Liver (tissue), 9 donors: ENCODE results near the gene ARSJ. TPM values are rescaled to one million over a fixed set of nuclear protein-coding genes. Genes with fewer than 3 reads are reported as not detected.

Experiments
- DNase-seq: peaks from one replicate; pipeline ENCODE4 v3.0.0-alpha.2; 2017; ENCODE audit warnings: low spot score
- H3K27ac ChIP-seq, 2 donors: one replicate each; pipeline ENCODE4 v1.7.0; 2013; ENCODE audit warnings: inconsistent platforms in 2 of 2, low read length in 2 of 2, control low read depth in 1 of 2, low read depth in 1 of 2, mild to moderate bottlenecking in 1 of 2
- H3K27me3 ChIP-seq, 4 donors: one replicate each; pipeline versions ENCODE4 v1.6.1 to v1.7.0; 2013; ENCODE audit warnings: low read length in 3 of 4, inconsistent platforms in 1 of 4, mild to moderate bottlenecking in 1 of 4, moderate library complexity in 1 of 4; ENCODE audit not compliant: control insufficient read depth in 4 of 4, insufficient read depth in 4 of 4
- H3K36me3 ChIP-seq, 4 donors: one replicate each; pipeline versions ENCODE4 v1.6.1 to v1.7.0; 2013; ENCODE audit warnings: low read length in 3 of 4, mild to moderate bottlenecking in 3 of 4, low read depth in 1 of 4, moderate library complexity in 1 of 4; ENCODE audit not compliant: control insufficient read depth in 4 of 4, insufficient read depth in 3 of 4
- H3K4me1 ChIP-seq, 4 donors: one replicate each; pipeline versions ENCODE4 v1.6.1 to v1.7.0; 2013; ENCODE audit warnings: low read length in 3 of 4, mild to moderate bottlenecking in 3 of 4, moderate library complexity in 1 of 4; ENCODE audit not compliant: control insufficient read depth in 4 of 4, insufficient read depth in 4 of 4
- H3K4me3 ChIP-seq, 3 donors: one replicate each; pipeline versions ENCODE4 v1.6.1 to v1.7.0; 2013; ENCODE audit warnings: low read length in 3 of 3, control low read depth in 1 of 3, low read depth in 1 of 3, mild to moderate bottlenecking in 1 of 3
- H3K9ac ChIP-seq, 2 donors: one replicate each; pipeline ENCODE4 v1.7.0; 2013; ENCODE audit warnings: low read length in 2 of 2, mild to moderate bottlenecking in 2 of 2, moderate library complexity in 2 of 2, control low read depth in 1 of 2, low read depth in 1 of 2
- H3K9me3 ChIP-seq, 4 donors: one replicate each; pipeline versions ENCODE4 v1.6.1 to v1.7.0; 2013; ENCODE audit warnings: low read length in 3 of 4; ENCODE audit not compliant: control insufficient read depth in 4 of 4
- EGR1 ChIP-seq, 2 donors: IDR thresholded peaks; 2 replicates each; pipeline ENCODE4 v1.6.1; 2016 to 2018; ENCODE audit warnings: antibody characterized with exemption in 2 of 2, low read depth in 2 of 2
- FOXA1 ChIP-seq: IDR thresholded peaks from 2 replicates; pipeline ENCODE4 v1.6.1; 2016; ENCODE audit warnings: antibody characterized with exemption
- FOXA2 ChIP-seq: IDR thresholded peaks from 2 replicates; pipeline ENCODE4 v1.6.1; 2016; ENCODE audit warnings: antibody characterized with exemption
- GABPA ChIP-seq, 2 donors: IDR thresholded peaks in 1 of 2; conservative IDR thresholded peaks in 1 of 2; 2 replicates each; pipeline ENCODE4 v1.6.1; 2016; ENCODE audit warnings: antibody characterized with exemption in 2 of 2, mild to moderate bottlenecking in 1 of 2, moderate library complexity in 1 of 2
- HNF4A ChIP-seq, 2 donors: conservative IDR thresholded peaks; 2 replicates each; pipeline ENCODE4 v1.6.1; 2016; ENCODE audit warnings: antibody characterized with exemption in 2 of 2, mild to moderate bottlenecking in 2 of 2
- HNF4G ChIP-seq: IDR thresholded peaks from 2 replicates; pipeline ENCODE4 v1.6.1; 2016; ENCODE audit warnings: antibody characterized with exemption
- JUND ChIP-seq, 2 donors: IDR thresholded peaks; 2 replicates each; pipeline ENCODE4 v1.6.1; 2016; ENCODE audit warnings: antibody characterized with exemption in 2 of 2
- NR2F2 ChIP-seq: IDR thresholded peaks from 2 replicates; pipeline ENCODE4 v1.6.1; 2016; ENCODE audit warnings: antibody characterized with exemption
- RAD21 ChIP-seq, 2 donors: IDR thresholded peaks; 2 replicates each; pipeline ENCODE4 v1.6.1; 2016; ENCODE audit warnings: antibody characterized with exemption in 2 of 2, mild to moderate bottlenecking in 2 of 2
- RXRA ChIP-seq, 2 donors: IDR thresholded peaks; 2 replicates each; pipeline ENCODE4 v1.6.1; 2017 to 2018; ENCODE audit warnings: antibody characterized with exemption in 2 of 2, mild to moderate bottlenecking in 1 of 2
- SP1 ChIP-seq: IDR thresholded peaks from 2 replicates; pipeline ENCODE4 v1.6.1; 2018; ENCODE audit warnings: antibody characterized with exemption, mild to moderate bottlenecking
- TAF1 ChIP-seq: conservative IDR thresholded peaks from 2 replicates; pipeline ENCODE4 v1.6.1; 2016; ENCODE audit warnings: antibody characterized with exemption, mild to moderate bottlenecking
- YY1 ChIP-seq: IDR thresholded peaks from 2 replicates; pipeline ENCODE4 v1.6.1; 2016; ENCODE audit warnings: antibody characterized with exemption, mild to moderate bottlenecking
- WGBS: extraction: QIAGEN DNeasy Blood & Tissue Kit; methylation state at CpG from one replicate; pipeline ENCODE4 v1.1.7; 2013; 5-methylcytosine and 5-hydroxymethylcytosine counted together
- polyA plus RNA-seq, 2 donors: library from polyadenylated mRNA; stranded (reverse) in 1 of 2; unstranded in 1 of 2; fragments of 200-250 nt in 1 of 2; fragments of >200 nt in 1 of 2; fragmentation: Nextera tagmentation in 1 of 2; extraction: Ambion mirVana in 1 of 2; gene quantifications; one replicate each; pipeline versions ENCODE4 v1.2.1 to v1.2.3, GENCODE V29; 2013 to 2015
- total RNA-seq, 2 donors: library from RNA; depleted of rRNA; stranded (reverse); fragments of >200 nt; gene quantifications; one replicate each; pipeline ENCODE4 v1.2.3, GENCODE V29; 2014
- TF ChIP-seq, protein P1 (sequence below): IDR thresholded peaks from 2 replicates; pipeline ENCODE4 v1.6.1; 2016; ENCODE audit warnings: antibody characterized with exemption
- TF ChIP-seq, protein P2 (sequence below): IDR thresholded peaks from 2 replicates; pipeline ENCODE4 v1.6.1; 2016; ENCODE audit warnings: antibody characterized with exemption
- TF ChIP-seq, protein P3 (sequence below): IDR thresholded peaks from 2 replicates; pipeline ENCODE4 v1.6.1; 2016; ENCODE audit warnings: antibody characterized with exemption, mild to moderate bottlenecking
- TF ChIP-seq, protein P4 (sequence below): IDR thresholded peaks from 2 replicates; pipeline ENCODE4 v1.6.1; 2016; ENCODE audit warnings: antibody characterized with exemption
- TF ChIP-seq, protein P5 (sequence below): fragments of 150-350 bp; IDR thresholded peaks from 2 replicates; pipeline ENCODE4 v1.5.1; 2017; ENCODE audit warnings: improper control_type of control experiment, low read depth, low read length; ENCODE audit not compliant: missing input control
- donor health status: healthy.
- donor health status: healthy.
- donor health status: healthy.
- donor health status: healthy.
- donor health status: healthy.

ARSJ gene
- total and polyA plus RNA-seq, 4 donors, result 0.56 to 1.8 (median 0.95) TPM

DNA sequence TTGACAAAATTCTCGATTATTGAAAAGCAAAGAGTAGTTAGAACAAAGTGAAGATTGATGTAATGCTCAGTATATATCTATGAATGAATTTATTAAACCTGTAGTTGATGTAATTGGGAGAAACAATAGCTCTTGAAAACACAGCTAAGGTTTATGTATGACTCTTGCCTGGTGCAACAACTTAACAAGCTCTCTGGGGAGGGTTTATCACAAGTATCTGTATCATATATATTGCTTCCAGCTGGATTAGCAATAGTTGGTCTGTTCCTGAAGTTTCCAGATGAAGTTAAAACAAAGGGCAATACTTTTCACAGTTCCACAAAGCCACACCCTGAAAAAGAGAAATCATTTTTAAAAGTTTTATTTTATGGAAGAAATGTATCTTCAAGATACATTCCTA is 91.4 kb downstream of the ARSJ start:
- Histone ChIP-seq H3K36me3 (no peaks in the 10 kb centered on the region), H3K9me3 (no peaks in the 10 kb centered on the region), H3K27me3 (no peaks in the 10 kb centered on the region), H3K9ac (no peak overlapping the region), H3K27ac (no peak overlapping the region), H3K4me3 (no peak overlapping the region), H3K4me1 (no peaks in the 10 kb centered on the region)
- DNase-seq, result no peak
- no peak for TF ChIP-seq NR2F2
- no peak for TF ChIP-seq EGR1 (IDR thresholded peaks at IDR 0.05; ENCODE audit: low read depth in 2 of 2)
- TF ChIP-seq, protein P1, sequence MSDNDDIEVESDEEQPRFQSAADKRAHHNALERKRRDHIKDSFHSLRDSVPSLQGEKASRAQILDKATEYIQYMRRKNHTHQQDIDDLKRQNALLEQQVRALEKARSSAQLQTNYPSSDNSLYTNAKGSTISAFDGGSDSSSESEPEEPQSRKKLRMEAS, result no peak
- TF ChIP-seq HNF4G, result no peak
- TF ChIP-seq SP1, result no peak
- no peak for TF ChIP-seq RAD21 (IDR thresholded peaks at IDR 0.05)
- TF ChIP-seq, protein P2, sequence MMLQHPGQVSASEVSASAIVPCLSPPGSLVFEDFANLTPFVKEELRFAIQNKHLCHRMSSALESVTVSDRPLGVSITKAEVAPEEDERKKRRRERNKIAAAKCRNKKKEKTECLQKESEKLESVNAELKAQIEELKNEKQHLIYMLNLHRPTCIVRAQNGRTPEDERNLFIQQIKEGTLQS, result no peak
- no peak for TF ChIP-seq FOXA1
- TF ChIP-seq RXRA (IDR thresholded peaks at IDR 0.05), result no peak
- TF ChIP-seq, protein P3, sequence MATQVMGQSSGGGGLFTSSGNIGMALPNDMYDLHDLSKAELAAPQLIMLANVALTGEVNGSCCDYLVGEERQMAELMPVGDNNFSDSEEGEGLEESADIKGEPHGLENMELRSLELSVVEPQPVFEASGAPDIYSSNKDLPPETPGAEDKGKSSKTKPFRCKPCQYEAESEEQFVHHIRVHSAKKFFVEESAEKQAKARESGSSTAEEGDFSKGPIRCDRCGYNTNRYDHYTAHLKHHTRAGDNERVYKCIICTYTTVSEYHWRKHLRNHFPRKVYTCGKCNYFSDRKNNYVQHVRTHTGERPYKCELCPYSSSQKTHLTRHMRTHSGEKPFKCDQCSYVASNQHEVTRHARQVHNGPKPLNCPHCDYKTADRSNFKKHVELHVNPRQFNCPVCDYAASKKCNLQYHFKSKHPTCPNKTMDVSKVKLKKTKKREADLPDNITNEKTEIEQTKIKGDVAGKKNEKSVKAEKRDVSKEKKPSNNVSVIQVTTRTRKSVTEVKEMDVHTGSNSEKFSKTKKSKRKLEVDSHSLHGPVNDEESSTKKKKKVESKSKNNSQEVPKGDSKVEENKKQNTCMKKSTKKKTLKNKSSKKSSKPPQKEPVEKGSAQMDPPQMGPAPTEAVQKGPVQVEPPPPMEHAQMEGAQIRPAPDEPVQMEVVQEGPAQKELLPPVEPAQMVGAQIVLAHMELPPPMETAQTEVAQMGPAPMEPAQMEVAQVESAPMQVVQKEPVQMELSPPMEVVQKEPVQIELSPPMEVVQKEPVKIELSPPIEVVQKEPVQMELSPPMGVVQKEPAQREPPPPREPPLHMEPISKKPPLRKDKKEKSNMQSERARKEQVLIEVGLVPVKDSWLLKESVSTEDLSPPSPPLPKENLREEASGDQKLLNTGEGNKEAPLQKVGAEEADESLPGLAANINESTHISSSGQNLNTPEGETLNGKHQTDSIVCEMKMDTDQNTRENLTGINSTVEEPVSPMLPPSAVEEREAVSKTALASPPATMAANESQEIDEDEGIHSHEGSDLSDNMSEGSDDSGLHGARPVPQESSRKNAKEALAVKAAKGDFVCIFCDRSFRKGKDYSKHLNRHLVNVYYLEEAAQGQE, result no peak
- TF ChIP-seq HNF4A (conservative IDR thresholded peaks at IDR 0.05), result no peak
- TF ChIP-seq FOXA2, result no peak
- TF ChIP-seq GABPA (IDR thresholded peaks at IDR 0.05 in 1 of 2, conservative IDR thresholded peaks at IDR 0.05 in 1 of 2), result no peak
- TF ChIP-seq, protein P4, sequence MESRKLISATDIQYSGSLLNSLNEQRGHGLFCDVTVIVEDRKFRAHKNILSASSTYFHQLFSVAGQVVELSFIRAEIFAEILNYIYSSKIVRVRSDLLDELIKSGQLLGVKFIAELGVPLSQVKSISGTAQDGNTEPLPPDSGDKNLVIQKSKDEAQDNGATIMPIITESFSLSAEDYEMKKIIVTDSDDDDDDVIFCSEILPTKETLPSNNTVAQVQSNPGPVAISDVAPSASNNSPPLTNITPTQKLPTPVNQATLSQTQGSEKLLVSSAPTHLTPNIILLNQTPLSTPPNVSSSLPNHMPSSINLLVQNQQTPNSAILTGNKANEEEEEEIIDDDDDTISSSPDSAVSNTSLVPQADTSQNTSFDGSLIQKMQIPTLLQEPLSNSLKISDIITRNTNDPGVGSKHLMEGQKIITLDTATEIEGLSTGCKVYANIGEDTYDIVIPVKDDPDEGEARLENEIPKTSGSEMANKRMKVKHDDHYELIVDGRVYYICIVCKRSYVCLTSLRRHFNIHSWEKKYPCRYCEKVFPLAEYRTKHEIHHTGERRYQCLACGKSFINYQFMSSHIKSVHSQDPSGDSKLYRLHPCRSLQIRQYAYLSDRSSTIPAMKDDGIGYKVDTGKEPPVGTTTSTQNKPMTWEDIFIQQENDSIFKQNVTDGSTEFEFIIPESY, result no peak
- no peak for TF ChIP-seq YY1
- 63% methylated on average over 1 of the region's 1 CpG for WGBS

DNA sequence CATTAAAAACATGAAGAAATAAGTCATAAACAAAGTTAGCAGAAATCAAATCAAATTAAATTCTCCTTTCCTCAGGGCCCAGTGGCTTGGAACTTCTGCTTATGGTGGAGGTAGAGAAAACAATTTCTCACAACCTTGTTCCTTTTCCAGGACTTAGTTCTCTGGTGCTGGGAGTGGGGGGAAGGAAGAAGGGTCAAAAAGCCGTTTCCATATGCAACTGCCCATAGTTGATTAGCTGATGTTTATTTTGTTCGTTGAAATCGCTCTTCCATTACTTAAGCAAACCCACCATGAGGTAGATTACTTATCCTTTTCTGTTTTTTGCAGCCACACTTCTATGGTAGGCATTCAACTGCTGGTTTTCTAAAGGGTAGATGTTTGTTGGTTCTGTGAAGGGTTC is 94.2 kb downstream of the ARSJ start:
- Histone ChIP-seq H3K9ac (no peak overlapping the region), H3K27me3 (no peaks in the 10 kb centered on the region), H3K36me3 (no peaks in the 10 kb centered on the region), H3K4me3 (no peak overlapping the region), H3K27ac (no peak overlapping the region), H3K4me1 (no peaks in the 10 kb centered on the region), H3K9me3 (no peaks in the 10 kb centered on the region)
- DNase-seq, result no peak
- 85% methylated on average over 3 of the region's 3 CpGs for WGBS
- TF ChIP-seq TAF1 (no peak), JUND (IDR thresholded peaks at IDR 0.05) (no peak), RAD21 (IDR thresholded peaks at IDR 0.05) (no peak), YY1 (no peak), EGR1 (IDR thresholded peaks at IDR 0.05; ENCODE audit: low read depth in 2 of 2) (no peak), NR2F2 (no peak)
- TF ChIP-seq, protein P3, result no peak
- TF ChIP-seq, protein P4, result no peak
- TF ChIP-seq, protein P2, result no peak
- TF ChIP-seq, protein P5, sequence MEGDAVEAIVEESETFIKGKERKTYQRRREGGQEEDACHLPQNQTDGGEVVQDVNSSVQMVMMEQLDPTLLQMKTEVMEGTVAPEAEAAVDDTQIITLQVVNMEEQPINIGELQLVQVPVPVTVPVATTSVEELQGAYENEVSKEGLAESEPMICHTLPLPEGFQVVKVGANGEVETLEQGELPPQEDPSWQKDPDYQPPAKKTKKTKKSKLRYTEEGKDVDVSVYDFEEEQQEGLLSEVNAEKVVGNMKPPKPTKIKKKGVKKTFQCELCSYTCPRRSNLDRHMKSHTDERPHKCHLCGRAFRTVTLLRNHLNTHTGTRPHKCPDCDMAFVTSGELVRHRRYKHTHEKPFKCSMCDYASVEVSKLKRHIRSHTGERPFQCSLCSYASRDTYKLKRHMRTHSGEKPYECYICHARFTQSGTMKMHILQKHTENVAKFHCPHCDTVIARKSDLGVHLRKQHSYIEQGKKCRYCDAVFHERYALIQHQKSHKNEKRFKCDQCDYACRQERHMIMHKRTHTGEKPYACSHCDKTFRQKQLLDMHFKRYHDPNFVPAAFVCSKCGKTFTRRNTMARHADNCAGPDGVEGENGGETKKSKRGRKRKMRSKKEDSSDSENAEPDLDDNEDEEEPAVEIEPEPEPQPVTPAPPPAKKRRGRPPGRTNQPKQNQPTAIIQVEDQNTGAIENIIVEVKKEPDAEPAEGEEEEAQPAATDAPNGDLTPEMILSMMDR, result no peak
